HEK293 (cell line): ENCODE results near the gene ADSS1.
A peak's percentile ranks its signal among the peaks of the same experiment; 100 is the strongest.

Source experiments
- BCL6B ChIP-seq: fragments of 450-650 bp; formaldehyde crosslinking; IDR thresholded peaks from 2 replicates; pipeline ENCODE4 v1.5.1; 2017; ENCODE audit warnings: missing biosample characterization, missing genetic modification characterization
- GLIS1 ChIP-seq: fragments of 450-650 bp; formaldehyde crosslinking; IDR thresholded peaks from 2 replicates; pipeline ENCODE4 v1.5.1; 2016; ENCODE audit warnings: missing biosample characterization, missing genetic modification characterization
- PATZ1 ChIP-seq: fragments of 450-650 bp; formaldehyde crosslinking; IDR thresholded peaks from 2 replicates; pipeline ENCODE4 v1.5.1; 2016; ENCODE audit warnings: missing biosample characterization, missing genetic modification characterization
- SALL2 ChIP-seq: fragments of 450-650 bp; formaldehyde crosslinking; IDR thresholded peaks from 2 replicates; pipeline ENCODE4 v1.5.0; 2017; ENCODE audit warnings: missing biosample characterization, mild to moderate bottlenecking, missing genetic modification characterization, borderline replicate concordance
- SETDB1 ChIP-seq: IDR thresholded peaks from one replicate; pipeline ENCODE4 v1.6.1; 2017; ENCODE audit warnings: mild to moderate bottlenecking, low read length, moderate library complexity, mixed read lengths; ENCODE audit not compliant: insufficient read length
- TRIM28 ChIP-seq: IDR thresholded peaks from 2 replicates; pipeline ENCODE4 v1.6.1; 2011; ENCODE audit warnings: low read length, control low read depth, borderline replicate concordance
- YY2 ChIP-seq: fragments of 450-650 bp; formaldehyde crosslinking; IDR thresholded peaks from 2 replicates; pipeline ENCODE4 v1.5.1; 2016; ENCODE audit warnings: missing biosample characterization, missing genetic modification characterization
- ZBTB20 ChIP-seq: fragments of 450-650 bp; formaldehyde crosslinking; IDR thresholded peaks from 2 replicates; pipeline ENCODE4 v1.5.1; 2016; ENCODE audit warnings: missing biosample characterization, missing genetic modification characterization
- ZBTB8A ChIP-seq: fragments of 450-650 bp; formaldehyde crosslinking; IDR thresholded peaks from 2 replicates; pipeline ENCODE4 v1.5.1; 2016; ENCODE audit warnings: missing biosample characterization, missing genetic modification characterization
- ZFP69B ChIP-seq: fragments of 450-650 bp; formaldehyde crosslinking; IDR thresholded peaks from 2 replicates; pipeline ENCODE4 v1.5.1; 2016; ENCODE audit warnings: missing biosample characterization, missing genetic modification characterization
- ZNF121 ChIP-seq: fragments of 450-650 bp; formaldehyde crosslinking; IDR thresholded peaks from 2 replicates; pipeline ENCODE4 v1.5.1; 2016; ENCODE audit warnings: missing biosample characterization, missing genetic modification characterization
- ZNF16 ChIP-seq: fragments of 450-650 bp; formaldehyde crosslinking; IDR thresholded peaks from 2 replicates; pipeline ENCODE4 v1.5.1; 2016; ENCODE audit warnings: low read depth, missing biosample characterization, missing genetic modification characterization
- ZNF175 ChIP-seq: fragments of 450-650 bp; formaldehyde crosslinking; IDR thresholded peaks from 2 replicates; pipeline ENCODE4 v1.5.1; 2016; ENCODE audit warnings: missing biosample characterization, missing genetic modification characterization
- ZNF266 ChIP-seq: fragments of 450-650 bp; formaldehyde crosslinking; IDR thresholded peaks from 2 replicates; pipeline ENCODE4 v1.5.1; 2016; ENCODE audit warnings: missing biosample characterization, missing genetic modification characterization, low read depth
- ZNF341 ChIP-seq: fragments of 450-650 bp; formaldehyde crosslinking; IDR thresholded peaks from 2 replicates; pipeline ENCODE4; 2016; ENCODE audit warnings: low read depth, missing biosample characterization, missing genetic modification characterization
- ZNF398 ChIP-seq: fragments of 450-650 bp; formaldehyde crosslinking; IDR thresholded peaks from 2 replicates; pipeline ENCODE4 v1.5.1; 2017; ENCODE audit warnings: missing biosample characterization, missing genetic modification characterization
- ZNF514 ChIP-seq: fragments of 450-650 bp; formaldehyde crosslinking; IDR thresholded peaks from 2 replicates; pipeline ENCODE4 v1.5.1; 2016; ENCODE audit warnings: missing biosample characterization, missing genetic modification characterization
- ZNF518A ChIP-seq: fragments of 450-650 bp; formaldehyde crosslinking; conservative IDR thresholded peaks from 2 replicates; pipeline ENCODE4 v1.5.1; 2016; ENCODE audit warnings: low read depth, missing biosample characterization, missing genetic modification characterization
- ZNF529 ChIP-seq: fragments of 450-650 bp; formaldehyde crosslinking; IDR thresholded peaks from 2 replicates; pipeline ENCODE4 v1.5.1; 2017; ENCODE audit warnings: missing genetic modification characterization, missing biosample characterization; ENCODE audit not compliant: insufficient replicate concordance
- ZNF555 ChIP-seq: fragments of 450-650 bp; formaldehyde crosslinking; conservative IDR thresholded peaks from 2 replicates; pipeline ENCODE4 v1.5.1; 2017; ENCODE audit warnings: missing biosample characterization, mild to moderate bottlenecking, missing genetic modification characterization, inconsistent platforms
- ZNF610 ChIP-seq: fragments of 450-650 bp; formaldehyde crosslinking; IDR thresholded peaks from 2 replicates; pipeline ENCODE4 v1.5.1; 2016; ENCODE audit warnings: missing biosample characterization, missing genetic modification characterization, borderline replicate concordance
- ZNF624 ChIP-seq: fragments of 450-650 bp; formaldehyde crosslinking; IDR thresholded peaks from 2 replicates; pipeline ENCODE4 v1.5.1; 2017; ENCODE audit warnings: missing biosample characterization, missing genetic modification characterization
- ZNF654 ChIP-seq: fragments of 450-650 bp; formaldehyde crosslinking; IDR thresholded peaks from 2 replicates; pipeline ENCODE4 v1.5.1; 2016; ENCODE audit warnings: low read depth, missing biosample characterization, missing genetic modification characterization
- ZNF664 ChIP-seq: fragments of 450-650 bp; formaldehyde crosslinking; IDR thresholded peaks from 2 replicates; pipeline ENCODE4 v1.5.1; 2016; ENCODE audit warnings: missing biosample characterization, missing genetic modification characterization
- ZNF701 ChIP-seq: fragments of 450-650 bp; formaldehyde crosslinking; IDR thresholded peaks from 2 replicates; pipeline ENCODE4 v1.5.1; 2016; ENCODE audit warnings: missing biosample characterization, missing genetic modification characterization
- ZNF785 ChIP-seq: fragments of 450-650 bp; formaldehyde crosslinking; IDR thresholded peaks from 2 replicates; pipeline ENCODE4 v1.5.1; 2016; ENCODE audit warnings: missing biosample characterization, missing genetic modification characterization
- ZNF843 ChIP-seq: fragments of 450-650 bp; formaldehyde crosslinking; IDR thresholded peaks from 2 replicates; pipeline ENCODE4 v1.5.1; 2016; ENCODE audit warnings: missing biosample characterization, missing genetic modification characterization
- ZSCAN23 ChIP-seq: fragments of 450-650 bp; formaldehyde crosslinking; IDR thresholded peaks from 2 replicates; pipeline ENCODE4 v1.5.1; 2016; ENCODE audit warnings: missing biosample characterization, missing genetic modification characterization
- ZSCAN4 ChIP-seq: fragments of 450-650 bp; formaldehyde crosslinking; IDR thresholded peaks from 2 replicates; pipeline ENCODE4 v1.5.1; 2017; ENCODE audit warnings: missing biosample characterization, missing genetic modification characterization

ADSS1 gene

GRCh38 chr14:104768437-104769323 is 44.7 kb downstream of the ADSS1 start (continued):
- TF ChIP-seq SALL2 (tag by site-specific recombination) (no peak), ZNF624 (tag by site-specific recombination) (no peak), ZNF398 (tag by site-specific recombination) (peak; percentile 54; the same call in 1 of the 2 replicates), ZFP69B (tag by site-specific recombination) (no peak), ZNF175 (tag by site-specific recombination) (no peak), GLIS1 (tag by site-specific recombination) (peak; percentile 76), ZNF843 (tag by site-specific recombination) (no peak), ZNF610 (tag by site-specific recombination) (no peak), ZNF266 (no peak), ZNF518A (tag by site-specific recombination) (no peak), ZBTB8A (tag by site-specific recombination) (no peak), YY2 (no peak), ZNF341 (tag by site-specific recombination) (no peak; the same call in none of the 2 replicates), ZNF701 (tag by site-specific recombination) (no peak), ZBTB20 (no peak), ZNF16 (tag by site-specific recombination) (no peak), ZNF529 (tag by site-specific recombination) (no peak), ZNF785 (tag by site-specific recombination) (no peak), ZSCAN23 (tag by site-specific recombination) (no peak), ZNF654 (tag by site-specific recombination) (peak; percentile 70), TRIM28 (no peak), SETDB1 (no peak), ZNF514 (tag by site-specific recombination) (no peak), ZNF121 (tag by site-specific recombination) (no peak), PATZ1 (peak; percentile 80), ZSCAN4 (no peak), BCL6B (tag by site-specific recombination) (no peak), ZNF664 (tag by site-specific recombination) (no peak), ZNF555 (tag by site-specific recombination) (no peak)
